NCI-H128 (cell line): ENCODE data around the gene MKI67.

ENCODE experiments used
- DNase-seq: peaks from one replicate; lab custom pipeline; 2025; ENCODE audit not compliant: unreplicated experiment; lab: John Stamatoyannopoulos, UW

MKI67 gene

GRCh38 chr10:128054163-128054970 lies 71.9 kb downstream of the MKI67 start:
- DNase-seq, result no peak

DNA sequence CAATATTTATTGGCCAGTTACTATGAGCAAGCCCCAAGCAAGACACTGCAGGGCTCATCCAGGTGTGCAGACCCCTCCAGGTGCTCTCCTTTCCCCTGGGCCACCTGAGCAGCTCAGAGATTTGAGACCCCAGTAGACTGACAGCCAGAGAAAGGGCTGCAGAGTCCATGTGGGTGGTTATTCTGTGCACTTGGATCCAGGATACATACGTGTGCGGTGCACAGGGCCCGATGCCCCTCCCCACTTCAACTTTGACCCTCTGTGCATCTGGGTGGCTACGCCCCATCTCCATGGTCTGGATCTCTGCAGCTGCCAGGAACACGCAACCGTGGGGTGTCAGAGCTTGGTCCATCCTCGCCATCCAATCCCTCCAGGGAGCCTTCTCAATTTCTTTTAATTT lies 72.9 kb downstream of the MKI67 start:
- no peak for DNase-seq

- no peak for DNase-seq
Observed at GRCh38 chr10:128052696-128053095, 73.5 kb downstream of the MKI67 start.

- DNase-seq, result no peak
Observed at GRCh38 chr10:128051548-128051947, 74.7 kb downstream of the MKI67 start.

GRCh38 chr10:128050936-128051335 lies 75.3 kb downstream of the MKI67 start:
- DNase-seq, result no peak

DNA sequence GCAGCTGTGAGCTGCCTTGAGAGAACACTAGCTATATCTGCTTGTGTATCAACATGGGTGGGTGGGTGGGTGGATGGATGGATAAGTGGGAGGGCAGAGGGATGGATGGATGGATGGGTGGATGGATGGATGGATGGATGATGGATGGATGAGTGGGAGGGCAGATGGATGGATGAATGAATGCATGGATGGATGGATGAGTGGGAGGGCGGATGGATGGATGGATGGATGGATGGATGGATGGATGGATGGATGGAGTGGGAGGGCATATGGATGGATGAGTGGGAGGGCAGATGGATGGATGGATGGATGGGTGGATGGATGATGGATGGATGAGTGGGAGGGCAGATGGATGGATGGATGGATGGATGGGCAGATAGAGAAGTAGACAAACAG lies 76.1 kb downstream of the MKI67 start:
- DNase-seq, result no peak

GRCh38 chr10:128049226-128050120 lies 76.8 kb downstream of the MKI67 start:
- no peak for DNase-seq

DNA sequence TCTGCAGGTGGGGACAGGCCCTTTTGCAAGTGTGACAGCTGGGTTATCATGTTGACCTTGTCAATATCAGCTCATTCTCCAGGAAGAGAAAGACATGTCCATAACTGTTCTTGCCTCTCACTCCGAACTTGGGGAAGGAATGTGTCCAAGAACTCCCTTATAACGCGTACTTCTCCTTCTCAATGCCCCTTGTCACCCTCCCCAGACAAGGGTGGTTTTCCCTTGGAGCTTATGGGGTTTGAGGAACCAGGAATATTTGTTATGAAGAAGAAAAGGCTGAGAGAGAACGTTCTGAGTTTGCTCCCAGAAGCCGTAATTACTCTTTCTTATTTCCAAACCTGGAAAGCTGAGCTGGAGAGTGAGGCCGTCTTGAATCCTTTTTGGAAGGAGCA lies 77.4 kb downstream of the MKI67 start:
- no peak for DNase-seq

DNA sequence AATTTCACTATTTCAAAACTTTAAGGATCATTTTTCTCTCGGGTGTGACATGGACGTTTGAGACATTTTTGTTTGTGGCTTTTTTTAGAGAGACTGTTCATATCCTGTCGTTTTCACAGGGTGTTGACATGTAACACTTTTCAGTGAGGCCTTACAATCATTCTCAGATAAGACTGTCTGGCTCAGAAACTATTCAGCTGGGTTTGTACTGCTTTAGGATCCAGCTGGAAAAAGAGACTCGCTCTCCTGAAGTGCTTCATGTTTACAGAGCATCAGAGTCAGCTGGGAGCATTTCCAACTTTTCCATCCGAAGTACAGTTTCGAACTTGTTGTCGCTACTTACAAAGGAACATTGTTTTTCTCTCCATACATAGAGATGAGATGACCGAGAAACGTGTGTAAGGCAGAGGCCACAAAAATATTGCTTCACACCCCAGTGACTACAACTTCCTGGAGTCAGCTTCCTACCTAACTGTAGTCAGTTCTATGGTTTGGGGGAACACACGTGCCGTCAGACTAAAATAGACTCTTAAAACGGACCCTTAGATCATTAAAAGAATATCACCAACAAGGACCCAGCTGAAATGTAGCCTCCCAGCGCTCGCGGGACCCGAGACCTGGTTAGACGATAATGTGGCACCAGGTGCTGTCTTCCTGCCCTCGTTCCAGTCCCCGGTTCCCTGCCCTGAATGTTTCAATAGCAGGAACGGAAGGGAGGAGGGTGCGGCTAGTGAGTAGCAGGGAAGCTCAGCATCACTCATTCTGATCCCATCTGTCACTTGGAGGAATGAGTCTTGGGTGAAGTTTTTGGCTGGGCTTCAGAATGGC lies 78.0 kb downstream of the MKI67 start:
- DNase-seq, result no peak

- no peak for DNase-seq
Observed at GRCh38 chr10:128047351-128047750, 78.9 kb downstream of the MKI67 start.

DNA sequence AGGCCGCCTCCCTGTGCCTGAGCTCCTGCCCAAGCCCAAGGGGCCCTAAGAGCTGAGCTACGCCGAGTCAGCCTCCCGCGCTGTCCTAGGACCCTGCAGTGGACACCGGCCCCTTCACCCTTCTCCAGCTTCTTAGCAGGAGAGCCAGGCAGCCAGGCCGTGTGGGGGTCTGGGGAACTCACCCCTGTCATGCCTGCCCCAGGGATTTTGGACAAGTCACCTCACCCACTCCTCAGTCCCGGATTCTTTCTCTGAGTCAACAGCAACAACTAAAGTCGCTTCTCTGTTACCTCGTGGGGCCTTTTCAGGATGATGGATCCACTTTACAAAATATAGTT lies 79.3 kb downstream of the MKI67 start:
- no peak for DNase-seq
